Calu3 (cell line): ENCODE measurements around the gene CC2D1A. TPM values are rescaled to one million over a fixed set of nuclear protein-coding genes. Genes with fewer than 3 reads are reported as not detected.

ENCODE experiments used
- BruUV-seq: library from RNA; stranded (reverse); fragments of 400-500 nt; replicated peaks from 2 replicates; lab custom pipeline; 2021; lab: Mats Ljungman, UMichigan
- CTCF ChIA-PET: fragments of 300-600 bp; sonication (Branson Sonifier 250); formaldehyde crosslinking; loops from one replicate; lab custom pipeline; 2022; ENCODE audit warnings: antibody characterized with exemption; lab: Charles Lee
- DNase-seq: peaks from one replicate; pipeline ENCODE4 v3.0.0; 2022
- H3K27ac Mint-ChIP-seq: one replicate; pipeline ENCODE4 v1.8.0; 2022; ENCODE audit warnings: mixed read lengths; ENCODE audit not compliant: unreplicated experiment
- H3K27me3 Mint-ChIP-seq: one replicate; pipeline ENCODE4 v1.8.0; 2022; ENCODE audit warnings: mixed read lengths; ENCODE audit not compliant: unreplicated experiment
- H3K36me3 Mint-ChIP-seq: one replicate; pipeline ENCODE4 v1.8.0; 2022; ENCODE audit warnings: mild to moderate bottlenecking, moderate library complexity, mixed read lengths; ENCODE audit not compliant: insufficient read depth, unreplicated experiment
- H3K4me1 Mint-ChIP-seq: one replicate; pipeline ENCODE4 v1.8.0; 2022; ENCODE audit warnings: mild to moderate bottlenecking, low read depth, mixed read lengths; ENCODE audit not compliant: unreplicated experiment
- H3K4me3 Mint-ChIP-seq: one replicate; pipeline ENCODE4 v1.8.0; 2022; ENCODE audit warnings: mild to moderate bottlenecking, low read depth, moderate library complexity, mixed read lengths; ENCODE audit not compliant: unreplicated experiment
- H3K9me3 Mint-ChIP-seq: one replicate; pipeline ENCODE4 v1.8.0; 2022; ENCODE audit warnings: low read depth, mixed read lengths; ENCODE audit not compliant: unreplicated experiment
- CTCF ChIP-seq: fragments of 200-600 bp; IDR thresholded peaks from one replicate; pipeline ENCODE4 v1.8.0; 2022; ENCODE audit warnings: antibody characterized with exemption; ENCODE audit not compliant: unreplicated experiment
- intact Hi-C: fragments of 100-400 bp; cut with micrococcal nuclease; formaldehyde crosslinking; loops from one replicate; pipeline ENCODE4 v1.10.0; 2022; ENCODE audit not compliant: unreplicated experiment
- total RNA-seq: library from RNA; stranded (reverse); gene quantifications from 2 replicates; pipeline ENCODE4 v1.2.3, GENCODE V29; 2022

CC2D1A gene
- total RNA-seq, 1 experiment from 2014 or later, result 41.7 TPM

GRCh38 chr19:13882836-13883235 is 23.2 kb upstream of the CC2D1A start:
- no peak for DNase-seq
- Mint-ChIP-seq H3K9me3 (no peaks in the 10 kb centered on the region), H3K27me3 (no peaks in the 10 kb centered on the region), H3K27ac (no peak overlapping the region), H3K4me1 (no peaks in the 10 kb centered on the region), H3K36me3 (no peaks in the 10 kb centered on the region), H3K4me3 (no peak overlapping the region)
- TF ChIP-seq CTCF, result no peak
- intact Hi-C loops, result no loop called here
- CTCF ChIA-PET, result no interaction called here
- no TSS peak for BruUV-seq

GRCh38 chr19:13883516-13884064 is 22.4 kb upstream of the CC2D1A start:
- no peaks in the 10 kb centered on the region for H3K36me3 Mint-ChIP-seq
- no peaks in the 10 kb centered on the region for H3K9me3 Mint-ChIP-seq
- BruUV-seq, result no TSS peak
- intact Hi-C loops, result no loop called here
- CTCF ChIA-PET, result no interaction called here
- no peak for TF ChIP-seq CTCF
- H3K4me3 Mint-ChIP-seq, result no peak overlapping the region
- no peak overlapping the region for H3K27ac Mint-ChIP-seq
- no peak for DNase-seq
- H3K27me3 Mint-ChIP-seq, result no peaks in the 10 kb centered on the region
- no peaks in the 10 kb centered on the region for H3K4me1 Mint-ChIP-seq

GRCh38 chr19:13884726-13885591 is 21.0 kb upstream of the CC2D1A start:
- no TSS peak for BruUV-seq
- no peaks in the 10 kb centered on the region for H3K36me3 Mint-ChIP-seq
- TF ChIP-seq CTCF, result no peak
- H3K27ac Mint-ChIP-seq, result no peak overlapping the region
- no peaks in the 10 kb centered on the region for H3K9me3 Mint-ChIP-seq
- DNase-seq, result no peak
- CTCF ChIA-PET, result interaction anchor here (0.5 to 0.6 kb wide), 2 partner anchors 64 to 274 kb away, joined by 3 to 4 read pairs; no protein-coding TSS in a partner anchor
- intact Hi-C loops, result no loop called here
- H3K27me3 Mint-ChIP-seq, result no peaks in the 10 kb centered on the region
- no peaks in the 10 kb centered on the region for H3K4me1 Mint-ChIP-seq
- no peak overlapping the region for H3K4me3 Mint-ChIP-seq

GRCh38 chr19:13885826-13886365 is 20.1 kb upstream of the CC2D1A start:
- H3K4me1 Mint-ChIP-seq, result no peaks in the 10 kb centered on the region
- TF ChIP-seq CTCF, result no peak
- no peak overlapping the region for H3K27ac Mint-ChIP-seq
- no TSS peak for BruUV-seq
- H3K4me3 Mint-ChIP-seq, result no peak overlapping the region
- no peaks in the 10 kb centered on the region for H3K36me3 Mint-ChIP-seq
- DNase-seq, result no peak
- H3K9me3 Mint-ChIP-seq, result no peaks in the 10 kb centered on the region
- no peaks in the 10 kb centered on the region for H3K27me3 Mint-ChIP-seq
- intact Hi-C loops, result no loop called here
- CTCF ChIA-PET, result no interaction called here
